Measurements from ENCODE around the gene PRAMEF13.
"Not testable (repeated sequence)": the region's sequence is repeated elsewhere in the genome, so short reads cannot be mapped to it uniquely, and the experiment has no call there.

DNA sequence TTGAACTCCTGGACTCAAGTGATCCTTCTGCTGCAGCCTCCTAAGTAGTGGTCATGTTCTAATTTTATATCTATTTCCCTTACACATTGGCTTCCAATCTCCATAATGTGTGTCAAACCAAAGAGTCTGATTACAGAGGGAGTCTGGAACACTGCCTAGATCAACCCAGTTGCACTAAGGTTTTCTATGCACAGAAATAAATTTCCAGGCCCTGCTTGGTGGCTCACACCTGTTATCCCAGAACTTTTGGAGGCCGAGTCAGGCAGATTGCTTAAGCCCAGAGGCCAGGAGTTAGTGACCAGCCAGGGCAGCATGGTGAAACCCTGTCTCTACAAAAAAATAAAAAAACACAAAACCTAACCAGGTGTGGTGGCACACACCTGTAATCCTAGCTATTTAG lies 32.8 kb upstream of the PRAMEF13 start:
- TF ChIP-seq, protein P1, sequence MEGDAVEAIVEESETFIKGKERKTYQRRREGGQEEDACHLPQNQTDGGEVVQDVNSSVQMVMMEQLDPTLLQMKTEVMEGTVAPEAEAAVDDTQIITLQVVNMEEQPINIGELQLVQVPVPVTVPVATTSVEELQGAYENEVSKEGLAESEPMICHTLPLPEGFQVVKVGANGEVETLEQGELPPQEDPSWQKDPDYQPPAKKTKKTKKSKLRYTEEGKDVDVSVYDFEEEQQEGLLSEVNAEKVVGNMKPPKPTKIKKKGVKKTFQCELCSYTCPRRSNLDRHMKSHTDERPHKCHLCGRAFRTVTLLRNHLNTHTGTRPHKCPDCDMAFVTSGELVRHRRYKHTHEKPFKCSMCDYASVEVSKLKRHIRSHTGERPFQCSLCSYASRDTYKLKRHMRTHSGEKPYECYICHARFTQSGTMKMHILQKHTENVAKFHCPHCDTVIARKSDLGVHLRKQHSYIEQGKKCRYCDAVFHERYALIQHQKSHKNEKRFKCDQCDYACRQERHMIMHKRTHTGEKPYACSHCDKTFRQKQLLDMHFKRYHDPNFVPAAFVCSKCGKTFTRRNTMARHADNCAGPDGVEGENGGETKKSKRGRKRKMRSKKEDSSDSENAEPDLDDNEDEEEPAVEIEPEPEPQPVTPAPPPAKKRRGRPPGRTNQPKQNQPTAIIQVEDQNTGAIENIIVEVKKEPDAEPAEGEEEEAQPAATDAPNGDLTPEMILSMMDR (optimal IDR thresholded peaks at IDR 0.05 in 1 of 3, IDR thresholded peaks at IDR 0.05 in 1 of 3, conservative IDR thresholded peaks at IDR 0.05 in 1 of 3; ENCODE audit: extremely low read depth in 1 of 3, insufficient read depth in 2 of 3, low read length in 3 of 3), result not testable (repeated sequence)
- TF ChIP-seq EZH2 (IDR thresholded peaks at IDR 0.05; ENCODE audit: low read length), result not testable (repeated sequence)

Data from keratinocyte (primary cell).